Stimulated activated CD4-positive, alpha-beta T cell treated with anti-CD3 and anti-CD28 coated beads, Interleukin-15, amount 100 ng/mL, for 1 hour (primary cell): Measurements from ENCODE around the gene INTS11.
A peak's percentile ranks its signal among the peaks of the same experiment; 100 is the strongest.

Experiments
- DNase-seq, 2 donors: peaks; one replicate each; pipeline ENCODE4 v3.0.0-alpha.2; 2020; ENCODE audit warnings: low read depth in 1 of 2, low spot score in 1 of 2

INTS11 gene

DNA sequence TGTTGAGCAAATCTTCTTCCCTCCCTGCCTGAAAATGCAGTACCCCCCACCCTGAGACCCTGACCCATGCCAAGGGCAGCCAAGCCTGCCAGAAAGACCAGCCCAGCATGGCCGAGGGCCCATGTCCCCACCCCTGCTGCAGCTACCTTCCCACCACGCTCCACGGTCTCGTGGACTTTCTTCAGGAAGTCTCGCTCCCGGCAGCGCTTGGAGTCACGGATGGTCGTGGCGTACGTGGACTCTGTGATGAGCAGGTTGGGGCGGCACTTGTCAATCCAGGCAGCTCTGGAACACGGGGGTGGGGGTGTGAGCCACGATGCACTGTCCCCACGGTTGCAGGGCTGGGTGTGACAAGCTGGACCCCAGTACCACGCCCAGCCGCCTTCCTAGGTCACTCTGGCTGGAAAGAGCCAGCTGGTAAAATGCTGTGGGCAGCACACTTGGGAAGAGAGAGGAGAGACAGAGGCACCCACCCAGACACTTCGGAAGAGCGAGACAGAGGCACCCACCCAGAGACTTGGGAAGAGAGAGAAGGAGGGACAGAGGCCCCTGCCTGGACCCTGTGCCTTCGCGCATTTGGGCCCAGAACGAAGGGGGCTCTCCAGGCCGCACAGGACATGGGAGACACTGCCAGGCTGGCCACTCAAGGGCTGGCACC lies 9.7 kb downstream of the INTS11 start:
- no peak for DNase-seq

DNA sequence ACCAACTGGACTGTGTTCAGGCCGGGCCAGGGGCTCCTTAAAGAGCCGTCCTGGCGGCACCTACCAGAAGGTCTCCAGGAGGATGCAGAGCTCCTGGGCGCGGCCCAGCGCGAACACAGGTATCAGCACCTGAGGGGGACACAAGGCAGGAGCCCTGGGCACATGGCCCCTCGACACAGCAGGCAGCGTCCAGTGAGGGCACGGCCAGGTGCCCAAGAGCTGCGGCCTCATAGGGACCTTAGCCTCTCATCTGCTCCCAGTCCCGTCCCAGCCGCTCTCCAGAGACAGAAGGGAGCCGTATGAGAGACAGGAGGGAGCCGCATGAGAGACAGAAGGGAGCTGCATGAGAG lies 10.2 kb downstream of the INTS11 start:
- DNase-seq, result no peak

DNA sequence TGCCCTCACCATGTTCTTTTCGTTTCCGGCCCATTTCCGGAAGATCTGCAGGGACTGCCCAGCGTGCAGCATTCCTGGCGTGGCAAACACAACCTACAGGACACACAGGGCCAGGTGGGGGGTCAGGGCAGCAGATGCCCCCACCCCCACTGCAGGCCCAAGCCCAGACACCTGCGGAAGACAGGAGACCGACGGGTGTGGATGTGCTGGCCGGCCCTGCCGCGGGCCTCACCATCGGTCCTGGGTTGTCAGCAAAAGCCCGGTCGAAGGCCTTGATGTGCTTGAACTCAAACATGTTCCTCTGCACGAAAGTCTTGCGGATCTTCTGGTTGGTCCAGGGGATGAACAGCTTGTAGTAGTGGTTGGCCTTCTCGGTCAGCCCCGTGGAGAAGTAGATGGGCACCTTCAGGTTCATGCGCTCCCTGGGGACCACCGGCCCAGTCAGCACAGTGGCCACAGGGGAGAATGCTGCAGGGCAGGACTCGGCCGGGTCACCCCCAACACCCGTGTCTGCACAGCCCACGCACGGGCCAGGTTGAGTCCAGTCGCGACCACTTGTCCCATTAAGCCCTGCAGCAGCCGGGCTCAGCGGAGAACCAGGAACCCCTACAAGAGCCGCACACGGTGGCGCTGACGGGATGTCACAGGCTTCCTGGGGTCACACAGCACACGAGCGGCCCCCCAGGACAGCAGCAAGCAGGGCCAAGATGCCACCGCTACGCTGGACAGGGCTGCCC lies 10.8 kb downstream of the INTS11 start:
- DNase-seq, result no peak

DNA sequence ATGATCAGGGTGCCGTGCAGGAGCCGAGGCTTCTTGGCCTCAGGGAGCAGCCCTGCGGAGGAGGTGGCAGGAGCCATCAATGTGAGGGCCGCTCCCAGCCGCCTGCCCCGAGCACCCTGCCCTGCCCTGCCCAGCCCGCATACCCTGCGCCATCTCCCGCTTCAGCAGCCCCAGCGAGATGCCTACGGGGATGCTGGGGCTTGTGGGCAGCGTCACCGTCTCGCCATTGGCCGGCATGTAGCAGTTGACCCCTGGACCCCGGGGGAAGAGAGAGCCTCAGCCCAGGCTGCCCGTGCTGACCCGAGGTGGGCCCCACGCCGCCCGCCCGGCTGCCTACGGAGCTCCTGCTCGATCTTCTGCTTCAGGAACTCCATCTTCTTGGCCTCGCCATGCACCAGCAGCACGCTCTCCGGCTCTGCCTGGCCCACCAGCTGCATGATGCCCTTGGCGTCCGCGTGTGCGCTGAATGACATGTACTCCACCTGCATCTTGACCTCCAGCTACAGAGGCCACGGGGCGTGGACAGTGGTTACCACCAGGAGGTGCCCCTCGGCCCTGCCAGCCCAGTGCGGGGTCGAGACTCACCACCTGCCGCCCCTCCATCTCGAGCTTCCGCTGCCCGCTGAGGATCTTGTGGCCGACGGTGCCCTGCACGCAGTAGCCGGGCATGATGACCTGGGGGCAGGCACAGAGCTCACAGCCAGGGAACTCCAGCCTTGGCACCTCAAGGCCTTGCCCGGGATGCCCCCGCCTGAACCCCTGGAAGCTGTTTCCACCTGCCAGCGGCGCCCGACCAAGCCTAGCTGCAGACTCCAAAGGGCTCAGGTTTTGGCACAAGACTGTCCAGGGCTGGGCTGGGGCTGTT lies 11.8 kb downstream of the INTS11 start:
- DNase-seq, result no peak

DNA sequence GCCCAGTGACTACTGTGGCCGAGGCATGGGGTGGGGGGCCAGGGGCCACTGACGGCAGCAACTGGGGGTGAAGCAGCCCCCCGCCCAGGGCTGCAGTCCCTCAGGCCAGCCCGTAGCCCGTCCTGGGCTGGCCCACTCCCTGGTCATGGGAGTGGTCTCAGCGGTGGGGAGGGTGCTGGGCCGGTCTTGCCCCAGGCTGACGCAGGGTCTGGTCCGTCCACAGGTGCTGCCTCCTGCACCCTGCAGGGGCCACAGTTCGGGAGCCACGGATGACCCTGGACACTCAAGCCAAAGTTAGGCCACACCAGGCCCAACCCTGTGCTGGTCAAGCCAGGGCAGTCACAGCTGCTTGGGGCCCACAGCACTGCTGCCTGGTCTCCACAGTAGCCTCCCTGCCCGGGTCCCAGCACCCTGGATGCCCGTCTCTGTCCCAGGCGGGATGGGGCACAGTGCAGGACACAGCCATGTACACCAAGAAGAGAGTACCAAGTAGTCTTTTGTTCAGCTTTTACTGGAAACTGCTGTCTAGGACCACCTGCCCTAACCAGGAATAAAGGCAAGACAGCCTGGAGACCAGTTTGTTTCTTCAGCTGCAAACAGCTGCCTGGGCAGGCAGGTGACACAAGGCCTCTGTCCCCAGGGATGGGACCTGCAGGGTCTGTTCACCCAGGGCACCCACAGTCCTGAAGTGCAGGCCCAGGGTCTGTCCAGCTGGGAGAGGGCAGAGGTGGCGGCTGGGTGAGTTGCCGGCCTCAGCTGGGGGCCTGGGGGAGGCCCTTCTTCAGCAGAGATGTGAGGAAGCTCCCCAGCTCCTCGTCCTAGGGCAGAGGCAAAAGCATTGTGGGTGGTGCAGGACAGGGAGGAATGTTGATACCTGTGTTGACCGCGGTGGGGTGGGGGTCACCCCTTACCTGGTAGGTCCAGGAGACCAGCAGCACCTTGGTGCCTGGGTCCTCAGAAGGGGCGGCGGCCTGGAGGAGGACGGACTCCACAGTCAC lies 13.1 kb downstream of the INTS11 start:
- DNase-seq, result no peak

DNA sequence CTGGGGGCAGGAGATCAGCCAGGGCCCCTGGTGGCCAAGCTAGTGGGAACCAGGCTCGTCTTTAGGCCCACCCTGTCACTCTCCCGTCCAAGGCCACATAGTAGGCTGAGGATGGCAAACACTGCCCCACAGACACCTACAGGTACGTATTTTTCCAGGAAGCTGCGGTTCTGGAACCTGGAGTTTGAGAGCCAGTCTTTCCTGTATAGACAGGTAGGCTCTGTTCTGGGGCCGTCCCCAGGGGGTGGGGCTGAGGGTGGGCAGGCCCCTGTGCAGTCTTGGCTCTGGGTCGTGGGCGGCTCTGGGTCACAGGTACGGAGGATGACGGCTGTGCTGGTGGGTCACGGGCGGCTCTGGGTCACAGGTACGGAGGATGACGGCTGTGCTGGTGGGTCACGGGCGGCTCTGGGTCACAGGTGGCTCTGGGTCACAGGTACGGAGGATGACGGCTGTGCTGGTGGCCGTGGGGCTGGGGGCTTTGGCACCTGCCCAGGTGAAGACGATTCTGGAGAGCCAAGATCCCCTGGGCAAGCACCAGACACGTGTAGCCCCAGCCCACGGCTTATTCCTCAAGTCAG lies 13.9 kb downstream of the INTS11 start:
- DNase-seq, result no peak

DNA sequence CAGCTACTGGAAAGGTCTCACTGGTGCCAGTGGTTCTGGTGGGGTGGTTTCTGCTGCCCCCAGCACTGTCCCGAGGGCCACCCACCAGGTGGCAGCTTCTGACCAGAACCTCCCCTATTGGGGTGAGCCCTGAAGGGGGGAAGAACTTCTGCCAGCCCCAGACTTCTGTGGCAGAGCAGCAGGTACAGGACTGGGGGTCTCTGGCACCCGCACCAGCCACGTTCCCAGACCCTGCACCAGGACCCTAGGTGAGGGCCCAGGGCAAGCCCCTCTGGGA lies 14.4 kb downstream of the INTS11 start:
- no peak for DNase-seq

DNA sequence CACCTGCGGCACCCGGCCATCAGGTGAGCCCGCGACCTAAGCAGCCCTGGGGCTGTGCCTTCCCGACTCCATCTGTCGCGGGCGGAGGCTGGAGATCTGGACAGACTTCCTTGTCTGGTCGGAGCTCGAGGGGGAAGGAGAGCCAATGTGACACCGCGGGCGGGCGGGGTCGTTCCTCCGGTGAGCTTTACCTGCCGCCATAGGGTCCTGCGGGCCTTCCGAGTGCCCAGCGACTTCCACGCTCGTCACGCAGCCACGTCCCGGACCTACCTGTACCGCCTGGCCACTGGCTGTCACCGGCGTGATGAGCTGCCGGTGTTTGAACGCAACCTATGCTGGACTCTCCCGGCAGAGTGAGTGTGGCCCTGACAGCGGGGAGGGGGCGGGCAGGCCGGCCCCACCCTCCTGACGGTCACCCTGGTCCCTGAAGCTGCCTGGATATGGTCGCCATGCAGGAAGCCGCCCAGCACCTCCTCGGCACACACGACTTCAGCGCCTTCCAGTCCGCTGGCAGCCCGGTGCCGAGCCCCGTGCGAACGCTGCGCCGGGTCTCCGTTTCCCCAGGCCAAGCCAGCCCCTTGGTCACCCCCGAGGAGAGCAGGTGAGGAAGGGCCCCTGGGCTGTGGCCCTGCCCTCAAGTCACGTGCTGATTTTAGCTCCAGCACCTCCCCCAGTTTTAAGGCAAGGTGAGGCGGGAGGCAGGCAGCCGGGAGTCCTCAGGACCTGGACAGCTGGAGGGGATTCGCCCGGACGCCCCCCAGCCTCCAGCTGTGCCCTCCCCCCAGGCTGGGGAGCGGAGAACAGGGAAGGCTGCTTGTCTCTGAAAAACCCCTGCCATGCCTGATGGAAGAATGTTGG lies 15.0 kb downstream of the INTS11 start:
- DNase-seq, result no peak

DNA sequence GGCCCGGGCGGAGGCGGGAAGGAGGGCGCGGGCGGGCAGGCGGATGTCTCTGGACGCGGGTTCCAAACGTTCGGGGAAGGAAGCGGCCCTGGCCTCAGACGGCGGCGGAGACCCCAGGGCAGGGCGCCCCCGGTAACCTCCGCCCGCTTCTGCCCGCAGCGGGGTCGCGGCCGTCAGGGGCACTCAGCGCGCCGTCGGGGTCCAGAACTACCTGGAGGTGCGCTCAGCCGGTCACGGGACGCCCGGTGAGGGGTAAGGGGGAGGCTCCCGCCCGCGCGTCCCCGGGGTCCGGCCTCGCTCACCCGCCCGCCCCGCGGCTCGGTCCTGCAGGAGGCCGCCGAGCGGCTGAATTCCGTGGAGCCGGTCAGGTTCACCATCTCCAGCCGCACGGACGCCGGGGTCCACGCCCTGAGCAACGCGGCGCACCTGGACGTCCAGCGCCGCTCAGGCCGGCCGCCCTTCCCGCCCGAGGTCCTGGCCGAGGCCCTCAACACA lies 15.7 kb downstream of the INTS11 start:
- DNase-seq, result no peak

DNA sequence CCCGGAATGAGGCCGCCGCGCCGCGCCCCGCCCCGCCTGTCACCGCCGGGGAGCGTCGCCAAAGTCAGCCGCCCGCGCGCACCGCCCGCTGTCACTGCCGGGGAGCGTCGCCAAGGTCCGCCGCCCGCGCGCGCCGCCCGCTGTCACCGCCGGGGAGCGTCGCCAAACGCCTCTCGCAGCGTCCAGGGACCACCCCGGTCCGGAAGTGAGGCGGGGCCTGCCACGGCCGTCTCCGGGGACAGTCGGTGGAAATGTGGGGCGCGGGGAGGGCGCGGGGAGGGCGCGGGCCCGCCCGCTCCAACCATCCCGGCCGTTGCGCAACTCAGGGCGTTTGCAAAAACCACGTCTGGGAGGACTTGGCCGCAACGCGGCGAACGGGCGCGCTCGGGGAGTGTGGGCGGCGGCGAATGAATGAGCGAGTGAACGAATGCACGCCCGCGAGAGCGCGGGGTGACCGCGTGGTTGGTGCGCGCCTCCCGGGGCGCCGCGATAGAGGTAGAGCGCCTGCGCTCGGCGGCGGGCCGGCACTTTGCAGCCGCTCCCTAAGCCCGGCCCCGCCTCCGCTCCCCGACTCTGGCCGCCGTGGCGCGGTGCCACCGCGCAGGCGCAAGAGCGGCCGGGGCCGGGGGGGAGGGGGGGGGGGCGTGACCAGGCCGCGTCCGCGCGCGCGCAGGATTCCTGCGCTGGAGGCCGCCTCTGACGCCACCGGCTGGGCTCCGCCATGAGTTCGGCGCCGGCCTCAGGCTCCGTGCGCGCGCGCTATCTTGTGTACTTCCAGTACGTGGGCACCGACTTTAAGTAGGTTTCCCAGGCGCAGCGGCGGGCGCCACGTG lies 16.3 kb downstream of the INTS11 start, which contains the start of the genes ACAP3 and PUSL1:
Gene ACAP3, minus strand, starts transcription at position 8 of the 833 bp plus-strand sequence. CDS start 115 bp downstream, outside the sequence.
Gene PUSL1, plus strand, starts transcription at position 675 of the 833 bp plus-strand sequence. Its CDS starts 47 bp downstream, at position 722.
- DNase-seq, result peak; percentile 82 to 83

DNA sequence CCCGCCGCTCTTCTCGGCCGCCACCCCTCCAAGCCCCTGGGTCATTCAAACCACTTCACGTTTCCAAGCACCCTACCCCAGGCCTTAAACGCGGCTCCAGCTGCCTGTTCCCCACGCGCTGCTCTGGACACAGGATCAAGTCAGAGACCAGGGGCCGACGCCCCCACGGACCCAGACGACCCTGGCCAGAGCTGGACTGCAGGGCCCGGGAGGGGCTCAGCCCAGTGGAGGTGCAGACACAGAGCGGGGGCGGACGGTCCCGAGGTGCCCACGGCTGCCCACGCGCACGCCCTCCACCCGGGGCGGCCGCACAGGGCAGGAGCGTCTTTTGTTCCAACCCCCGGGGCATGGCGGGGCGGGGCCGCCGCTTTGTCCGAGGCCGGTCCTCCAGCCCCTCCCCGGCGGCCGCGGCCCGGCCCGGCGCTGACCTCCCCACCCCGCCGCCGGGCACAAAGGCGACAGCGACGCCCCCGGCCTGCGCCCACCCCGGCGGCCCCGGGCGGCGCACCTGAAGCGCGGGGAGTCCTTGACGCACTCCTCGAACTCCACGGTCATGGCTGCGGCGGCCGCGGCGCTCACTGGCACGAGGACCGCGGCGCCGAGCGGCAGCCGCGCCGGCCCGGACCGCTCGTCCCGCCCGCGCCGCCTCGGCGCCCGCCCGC lies 17.1 kb downstream of the INTS11 start:
- DNase-seq, result no peak

DNA sequence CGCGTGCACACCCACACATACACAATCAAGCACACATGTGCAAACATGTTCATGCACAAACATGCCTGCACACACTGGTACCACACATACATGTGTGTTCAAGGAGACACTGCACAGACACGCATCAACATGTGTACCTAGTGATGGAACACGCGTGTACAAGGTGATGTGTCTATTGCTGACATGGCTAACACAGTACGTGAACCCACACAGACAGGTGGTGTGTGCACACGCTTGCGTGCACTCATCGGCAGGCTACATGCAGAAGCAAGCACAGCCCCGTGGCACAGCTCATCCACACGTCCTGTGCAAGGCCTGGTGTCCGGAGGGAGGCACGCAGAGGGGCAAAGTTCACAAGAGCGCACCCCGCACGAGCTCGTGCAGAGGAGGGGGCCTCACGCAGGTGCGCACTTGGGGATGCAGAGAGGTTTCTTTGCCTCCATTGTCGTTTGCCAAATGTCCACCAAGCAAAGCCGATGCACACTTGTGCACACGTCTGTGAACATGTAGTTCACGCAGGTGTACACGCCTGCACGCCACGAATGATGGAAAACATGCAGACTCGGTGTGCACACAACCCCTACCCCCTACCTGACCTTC lies 17.7 kb downstream of the INTS11 start:
- no peak for DNase-seq

DNA sequence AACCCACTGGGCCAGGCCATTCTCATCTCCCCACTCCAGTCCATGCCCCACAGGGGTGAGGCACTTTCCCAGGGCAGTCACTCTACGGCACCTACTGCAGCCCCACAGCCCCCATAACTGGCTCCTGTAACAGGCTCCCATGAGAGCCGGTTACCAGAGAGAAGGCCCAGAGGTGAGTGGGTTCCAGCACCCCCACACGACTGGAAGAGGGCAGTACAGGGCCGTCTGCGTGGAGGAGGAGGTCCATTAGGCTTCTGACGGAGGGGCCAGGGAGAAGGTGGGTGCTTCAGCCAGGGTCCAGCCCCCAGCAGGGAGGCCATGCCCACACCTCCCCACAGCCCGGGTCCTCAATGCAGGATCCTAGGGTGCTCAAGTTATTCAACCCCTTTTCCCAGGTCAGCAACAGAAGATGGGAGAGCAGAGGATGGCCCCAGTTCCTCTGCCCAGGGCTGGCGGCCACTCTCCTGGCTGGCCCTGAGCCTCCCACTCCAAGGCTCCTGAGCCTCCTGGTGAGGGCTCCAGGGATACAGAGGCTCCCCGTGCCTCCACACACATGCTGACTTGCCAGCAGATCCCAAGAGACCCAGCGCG lies 18.3 kb downstream of the INTS11 start:
- DNase-seq, result no peak

DNA sequence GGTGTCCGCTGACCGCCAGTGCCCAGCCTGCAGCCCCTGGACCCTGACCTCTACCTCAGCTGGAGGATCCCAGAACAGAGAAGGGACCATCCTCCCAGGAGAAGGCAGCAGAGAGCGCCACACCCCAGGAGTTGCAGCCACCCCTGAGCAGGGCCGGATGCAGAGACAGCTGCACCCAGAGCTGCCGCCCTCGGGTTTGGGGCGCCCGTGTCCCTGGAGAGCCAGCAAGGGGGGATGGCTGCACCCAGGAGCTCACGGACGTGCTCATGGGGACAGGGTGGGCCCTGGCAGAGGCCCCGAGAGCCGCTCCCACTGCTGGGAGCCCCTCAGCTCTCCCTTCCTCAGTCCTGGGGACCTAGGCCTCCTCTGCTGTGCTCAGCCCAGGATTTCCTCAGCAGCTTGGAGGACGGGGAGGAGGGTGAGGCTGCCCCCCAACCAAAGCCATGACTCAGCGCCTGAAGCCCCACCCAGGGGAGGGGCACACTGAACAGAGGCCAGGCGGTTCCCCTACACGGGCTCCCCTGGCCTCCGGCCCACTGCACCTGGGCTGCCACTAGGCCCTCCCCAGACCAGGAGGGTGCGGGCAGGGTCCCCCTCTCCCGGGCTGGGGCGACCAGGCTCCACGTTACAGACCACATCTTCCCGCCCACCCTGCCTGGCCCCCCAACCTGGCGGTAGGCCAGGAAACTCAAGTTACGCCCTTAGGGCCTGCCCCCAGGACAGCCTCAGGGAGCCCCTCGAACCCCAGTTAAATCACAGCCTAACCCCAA lies 19.0 kb downstream of the INTS11 start:
- peak; percentile 51 to 55 for DNase-seq

DNA sequence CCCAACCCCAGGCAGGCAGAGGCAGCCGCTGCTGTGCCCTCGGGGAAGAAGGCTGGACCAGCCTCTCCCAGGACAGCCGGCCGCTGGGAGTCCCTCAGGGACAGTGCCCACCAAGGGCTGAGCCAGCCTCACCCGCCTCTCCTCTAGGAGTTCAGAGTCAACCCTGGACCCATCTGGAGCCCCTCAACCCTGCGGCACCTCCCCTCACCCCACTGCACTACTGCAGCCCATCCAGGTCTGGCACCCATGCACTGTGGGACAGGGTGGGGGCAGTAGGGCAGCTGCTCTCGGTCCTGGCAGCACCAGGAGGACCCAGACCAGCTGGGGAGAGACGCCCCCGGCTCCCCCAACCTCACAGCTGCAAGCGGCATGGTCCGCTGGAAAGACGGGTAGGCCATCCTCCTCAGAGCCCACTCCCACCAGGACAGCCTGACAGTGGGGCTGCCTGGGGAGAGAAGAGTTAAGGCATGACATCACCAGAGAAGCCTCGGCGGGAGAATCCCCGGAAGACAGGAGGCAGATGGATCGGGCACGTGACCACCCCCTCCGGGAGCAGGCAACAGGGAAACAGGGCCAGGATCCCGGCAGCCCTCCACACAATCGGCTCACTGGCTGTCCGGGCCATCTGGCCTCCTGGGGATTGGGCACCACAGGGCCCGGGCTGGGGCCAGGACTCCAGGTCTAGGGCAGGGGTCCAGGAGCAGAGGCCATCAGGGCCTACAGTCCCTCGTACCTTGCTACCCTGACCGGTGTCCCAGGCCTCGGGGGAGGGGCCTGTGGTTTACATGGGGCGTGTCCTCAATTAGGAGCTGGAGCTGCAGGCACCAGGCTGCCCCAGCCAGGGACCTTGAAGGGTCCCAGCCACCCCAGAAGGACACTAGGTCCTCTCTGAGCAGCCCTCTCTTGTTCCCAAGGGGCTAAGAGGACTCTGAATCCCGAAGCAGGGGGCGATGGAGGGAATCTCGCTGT lies 19.8 kb downstream of the INTS11 start:
- DNase-seq, result no peak
